ENCODE data around the gene PACC1.

PACC1 gene

GRCh38 chr1:212454741-212455140 lies 40.1 kb upstream of the PACC1 start:
- no peak overlapping the region for H3K4me3 ChIP-seq (ENCODE audit: insufficient read depth, low read depth, low read length)
- H3K9me3 ChIP-seq (ENCODE audit: control insufficient read depth, low read length) = no peaks in the 10 kb centered on the region
- no peaks in the 10 kb centered on the region for H3K27me3 ChIP-seq (ENCODE audit: control insufficient read depth, insufficient read depth, low read length, poor library complexity, severe bottlenecking)
- H3K4me1 ChIP-seq (ENCODE audit: control insufficient read depth, insufficient read depth, low read length) = peaks cover 9% of the 10 kb centered on the region
- H3K36me3 ChIP-seq (ENCODE audit: control insufficient read depth, insufficient read depth, low read length) = no peaks in the 10 kb centered on the region
- H3K27ac ChIP-seq (ENCODE audit: insufficient read depth, low read depth, low read length, poor library complexity, severe bottlenecking) = no peak overlapping the region
- WGBS, 2 experiments = 90 to 94% methylated on average over 3 of the region's 3 CpGs

GRCh38 chr1:212453156-212453857 lies 38.6 kb upstream of the PACC1 start:
- WGBS, 2 experiments = 79 to 82% methylated on average over 12 of the region's 12 CpGs
- Histone ChIP-seq H3K4me1 (ENCODE audit: control insufficient read depth, insufficient read depth, low read length) (peaks cover 9% of the 10 kb centered on the region), H3K36me3 (ENCODE audit: control insufficient read depth, insufficient read depth, low read length) (no peaks in the 10 kb centered on the region), H3K4me3 (ENCODE audit: insufficient read depth, low read depth, low read length) (no peak overlapping the region), H3K9me3 (ENCODE audit: control insufficient read depth, low read length) (no peaks in the 10 kb centered on the region), H3K27ac (ENCODE audit: insufficient read depth, low read depth, low read length, poor library complexity, severe bottlenecking) (no peak overlapping the region), H3K27me3 (ENCODE audit: control insufficient read depth, insufficient read depth, low read length, poor library complexity, severe bottlenecking) (no peaks in the 10 kb centered on the region)

GRCh38 chr1:212452323-212453155 lies 37.9 kb upstream of the PACC1 start:
- Histone ChIP-seq H3K4me3 (ENCODE audit: insufficient read depth, low read depth, low read length) (no peak overlapping the region), H3K36me3 (ENCODE audit: control insufficient read depth, insufficient read depth, low read length) (no peaks in the 10 kb centered on the region), H3K27me3 (ENCODE audit: control insufficient read depth, insufficient read depth, low read length, poor library complexity, severe bottlenecking) (no peaks in the 10 kb centered on the region), H3K27ac (ENCODE audit: insufficient read depth, low read depth, low read length, poor library complexity, severe bottlenecking) (no peak overlapping the region), H3K9me3 (ENCODE audit: control insufficient read depth, low read length) (no peaks in the 10 kb centered on the region), H3K4me1 (ENCODE audit: control insufficient read depth, insufficient read depth, low read length) (peaks cover 9% of the 10 kb centered on the region)
- 88 to 89% methylated on average over 15 of the region's 15 CpGs for WGBS, 2 experiments

GRCh38 chr1:212451416-212452322 lies 37.0 kb upstream of the PACC1 start:
- WGBS, 2 experiments = 88 to 91% methylated on average over 6 of the region's 6 CpGs
- Histone ChIP-seq H3K36me3 (ENCODE audit: control insufficient read depth, insufficient read depth, low read length) (no peaks in the 10 kb centered on the region), H3K27ac (ENCODE audit: insufficient read depth, low read depth, low read length, poor library complexity, severe bottlenecking) (no peak overlapping the region), H3K9me3 (ENCODE audit: control insufficient read depth, low read length) (no peaks in the 10 kb centered on the region), H3K4me3 (ENCODE audit: insufficient read depth, low read depth, low read length) (no peak overlapping the region), H3K27me3 (ENCODE audit: control insufficient read depth, insufficient read depth, low read length, poor library complexity, severe bottlenecking) (no peaks in the 10 kb centered on the region), H3K4me1 (ENCODE audit: control insufficient read depth, insufficient read depth, low read length) (peaks cover 9% of the 10 kb centered on the region)

GRCh38 chr1:212450331-212450881 lies 35.7 kb upstream of the PACC1 start:
- Histone ChIP-seq H3K27me3 (ENCODE audit: control insufficient read depth, insufficient read depth, low read length, poor library complexity, severe bottlenecking) (no peaks in the 10 kb centered on the region), H3K4me3 (ENCODE audit: insufficient read depth, low read depth, low read length) (no peak overlapping the region), H3K36me3 (ENCODE audit: control insufficient read depth, insufficient read depth, low read length) (no peaks in the 10 kb centered on the region), H3K9me3 (ENCODE audit: control insufficient read depth, low read length) (no peaks in the 10 kb centered on the region), H3K27ac (ENCODE audit: insufficient read depth, low read depth, low read length, poor library complexity, severe bottlenecking) (peak overlapping the region; percentile 50), H3K4me1 (ENCODE audit: control insufficient read depth, insufficient read depth, low read length) (peaks cover 9% of the 10 kb centered on the region)
- 88% methylated on average over 4 of the region's 4 CpGs for WGBS, 2 experiments

- Histone ChIP-seq H3K9me3 (ENCODE audit: control insufficient read depth, low read length) (no peaks in the 10 kb centered on the region), H3K36me3 (ENCODE audit: control insufficient read depth, insufficient read depth, low read length) (no peaks in the 10 kb centered on the region), H3K27ac (ENCODE audit: insufficient read depth, low read depth, low read length, poor library complexity, severe bottlenecking) (no peak overlapping the region), H3K4me3 (ENCODE audit: insufficient read depth, low read depth, low read length) (no peak overlapping the region), H3K27me3 (ENCODE audit: control insufficient read depth, insufficient read depth, low read length, poor library complexity, severe bottlenecking) (no peaks in the 10 kb centered on the region), H3K4me1 (ENCODE audit: control insufficient read depth, insufficient read depth, low read length) (peaks cover 9% of the 10 kb centered on the region)
- WGBS, 2 experiments = 87 to 91% methylated on average over 2 of the region's 2 CpGs
Measured at GRCh38 chr1:212447478-212447877, 32.8 kb upstream of the PACC1 start.

- Histone ChIP-seq H3K4me3 (ENCODE audit: insufficient read depth, low read depth, low read length) (no peak overlapping the region), H3K4me1 (ENCODE audit: control insufficient read depth, insufficient read depth, low read length) (peaks cover 6% of the 10 kb centered on the region), H3K9me3 (ENCODE audit: control insufficient read depth, low read length) (no peaks in the 10 kb centered on the region), H3K27me3 (ENCODE audit: control insufficient read depth, insufficient read depth, low read length, poor library complexity, severe bottlenecking) (no peaks in the 10 kb centered on the region), H3K27ac (ENCODE audit: insufficient read depth, low read depth, low read length, poor library complexity, severe bottlenecking) (no peak overlapping the region), H3K36me3 (ENCODE audit: control insufficient read depth, insufficient read depth, low read length) (no peaks in the 10 kb centered on the region)
- WGBS, 2 experiments = 91 to 92% methylated on average over 8 of the region's 8 CpGs
Measured at GRCh38 chr1:212446333-212446732, 31.6 kb upstream of the PACC1 start.

GRCh38 chr1:212442408-212442807 lies 27.7 kb upstream of the PACC1 start:
- no peaks in the 10 kb centered on the region for H3K36me3 ChIP-seq (ENCODE audit: control insufficient read depth, insufficient read depth, low read length)
- no peaks in the 10 kb centered on the region for H3K9me3 ChIP-seq (ENCODE audit: control insufficient read depth, low read length)
- no peak overlapping the region for H3K27ac ChIP-seq (ENCODE audit: insufficient read depth, low read depth, low read length, poor library complexity, severe bottlenecking)
- no peaks in the 10 kb centered on the region for H3K27me3 ChIP-seq (ENCODE audit: control insufficient read depth, insufficient read depth, low read length, poor library complexity, severe bottlenecking)
- H3K4me1 ChIP-seq (ENCODE audit: control insufficient read depth, insufficient read depth, low read length) = no peaks in the 10 kb centered on the region
- WGBS, 2 experiments = 93% methylated on average over 5 of the region's 5 CpGs
- H3K4me3 ChIP-seq (ENCODE audit: insufficient read depth, low read depth, low read length) = no peak overlapping the region

- Histone ChIP-seq H3K36me3 (ENCODE audit: control insufficient read depth, insufficient read depth, low read length) (no peaks in the 10 kb centered on the region), H3K4me1 (ENCODE audit: control insufficient read depth, insufficient read depth, low read length) (no peaks in the 10 kb centered on the region), H3K4me3 (ENCODE audit: insufficient read depth, low read depth, low read length) (no peak overlapping the region), H3K27me3 (ENCODE audit: control insufficient read depth, insufficient read depth, low read length, poor library complexity, severe bottlenecking) (no peaks in the 10 kb centered on the region), H3K9me3 (ENCODE audit: control insufficient read depth, low read length) (no peaks in the 10 kb centered on the region), H3K27ac (ENCODE audit: insufficient read depth, low read depth, low read length, poor library complexity, severe bottlenecking) (no peak overlapping the region)
- WGBS, 2 experiments = 72 to 80% methylated on average over 9 of the region's 9 CpGs
Measured at GRCh38 chr1:212440419-212440818, 25.7 kb upstream of the PACC1 start.
